HepG2 (cell line): Measurements from ENCODE around the gene TTC29. TPM values are rescaled to one million over a fixed set of nuclear protein-coding genes. Genes with fewer than 3 reads are reported as not detected.

Experiments used
- ATAC-seq: fragments of 200-7000 bp; cut with Tn5 transposase; 3 replicates; pipeline ENCODE4 v1.9.1; 2020; ENCODE audit warnings: mild to moderate bottlenecking, moderate library complexity
- BruUV-seq: library from RNA; stranded (reverse); fragments of 400-500 nt; replicated peaks from 2 replicates; lab custom pipeline; 2021; lab: Mats Ljungman, UMichigan
- CTCF ChIA-PET: fragments of 300-600 bp; formaldehyde crosslinking; extraction: SDS; loops from one replicate; lab custom pipeline; 2021; ENCODE audit warnings: low total read pairs, inconsistent platforms, low intra/inter-chr PET ratio; lab: Yijun Ruan, JAX
- POLR2A ChIA-PET: fragments of 350-600 bp; sonication (Branson Sonifier 250); formaldehyde crosslinking; loops from one replicate; lab custom pipeline; 2020; ENCODE audit warnings: antibody characterized with exemption, inconsistent platforms; lab: Yijun Ruan, JAX
- DNase-seq: peaks from one replicate; pipeline ENCODE4 v3.0.0-alpha.2; 2015; ENCODE audit warnings: low spot score
- FAIRE-seq: peaks from 3 replicates; lab custom pipeline; 2011; peaks lifted over from hg19 to GRCh38; lab: Jason Lieb, UNC
- H2AFZ ChIP-seq: one replicate; pipeline ENCODE4 v1.6.1; 2011; ENCODE audit warnings: low read length, inconsistent platforms
- H3K27ac ChIP-seq: fragments of 300-600 bp; 3 replicates; pipeline ENCODE4 v1.8.0; 2011; ENCODE audit warnings: mixed run types, mild to moderate bottlenecking, mixed read lengths, low read length, inconsistent platforms; ENCODE audit not compliant: insufficient read depth; ENCODE audit errors: extremely low read length
- H3K27me3 ChIP-seq, 2 experiments: fragments of 200-600 bp in 1 of 2; 2 replicates in 1 of 2; 3 replicates in 1 of 2; pipeline versions ENCODE4 v1.6.0 to v1.8.0; 2011; ENCODE audit warnings: low read length in 2 of 2, mild to moderate bottlenecking in 2 of 2, moderate library complexity in 2 of 2, inconsistent platforms in 1 of 2; ENCODE audit not compliant: insufficient read depth in 2 of 2, control insufficient read depth in 1 of 2
- H3K36me3 ChIP-seq, 2 experiments: fragments of 200-600 bp in 1 of 2; replicated peaks in 1 of 2; 2 replicates in 1 of 2; 3 replicates in 1 of 2; pipeline versions ENCODE4 v1.5.1 to v1.8.0; 2011; ENCODE audit warnings: low read length in 2 of 2, inconsistent platforms in 1 of 2; ENCODE audit not compliant: insufficient read depth in 2 of 2, control insufficient read depth in 1 of 2
- H3K4me1 ChIP-seq: 2 replicates; pipeline ENCODE4 v1.5.1; 2012; ENCODE audit warnings: low read length, inconsistent platforms; ENCODE audit not compliant: insufficient read depth
- H3K4me2 ChIP-seq: 2 replicates; pipeline ENCODE4 v1.6.0; 2011; ENCODE audit warnings: low read depth, low read length, inconsistent platforms
- H3K4me3 ChIP-seq, 3 experiments: fragments of 200-600 bp in 1 of 3; sonication (generic), shearing (Covaris generic) in 1 of 3; replicated peaks in 1 of 3; 2 replicates each; pipeline ENCODE4 v1.5.1; 2011 to 2016; ENCODE audit warnings: low read length in 3 of 3, inconsistent platforms in 2 of 3, low read depth in 2 of 3, mild to moderate bottlenecking in 2 of 3, control low read depth in 1 of 3, mixed read lengths in 1 of 3; ENCODE audit not compliant: insufficient read depth in 1 of 3
- H3K79me2 ChIP-seq: one replicate; pipeline ENCODE4 v1.6.1; 2011; ENCODE audit warnings: low read length, inconsistent platforms; ENCODE audit not compliant: insufficient read depth
- H3K9ac ChIP-seq: 2 replicates; pipeline ENCODE4 v1.6.0; 2011; ENCODE audit warnings: mild to moderate bottlenecking, low read depth, low read length, inconsistent platforms; ENCODE audit not compliant: insufficient read depth
- H3K9me3 ChIP-seq: 2 replicates; pipeline ENCODE4 v1.5.1; 2012; ENCODE audit warnings: mild to moderate bottlenecking, low read length
- H4K20me1 ChIP-seq: 2 replicates; pipeline ENCODE4 v1.6.0; 2011; ENCODE audit warnings: inconsistent platforms, mild to moderate bottlenecking, low read length, moderate library complexity; ENCODE audit not compliant: insufficient read depth
- CAMTA2 ChIP-seq: sonication (generic); formaldehyde crosslinking; IDR thresholded peaks from 2 replicates; pipeline ENCODE4 v1.4.0; 2020; ENCODE audit warnings: mild to moderate bottlenecking, missing genetic modification reagents, borderline replicate concordance
- KLF15 ChIP-seq: sonication (generic); formaldehyde crosslinking; IDR thresholded peaks from 2 replicates; pipeline ENCODE4 v1.8.1; 2023; ENCODE audit warnings: borderline replicate concordance, mild to moderate bottlenecking, inconsistent platforms, missing genetic modification reagents, mixed read lengths
- NRL ChIP-seq: sonication (generic); formaldehyde crosslinking; IDR thresholded peaks from 2 replicates; pipeline ENCODE4 v1.5.0; 2020; ENCODE audit warnings: missing genetic modification reagents, mild to moderate bottlenecking, moderate library complexity, borderline replicate concordance
- ZMYM4 ChIP-seq: sonication (generic); formaldehyde crosslinking; IDR thresholded peaks from 2 replicates; pipeline ENCODE4 v1.8.1; 2023; ENCODE audit warnings: mild to moderate bottlenecking, missing genetic modification reagents
- ZNF577 ChIP-seq: sonication (generic); formaldehyde crosslinking; IDR thresholded peaks from 2 replicates; pipeline ENCODE4 v1.4.0; 2020; ENCODE audit warnings: mild to moderate bottlenecking, low read depth, missing genetic modification reagents, borderline replicate concordance
- ZNF674 ChIP-seq: sonication (generic); formaldehyde crosslinking; IDR thresholded peaks from 2 replicates; pipeline ENCODE4 v1.5.0; 2020; ENCODE audit warnings: low read depth, mild to moderate bottlenecking, missing genetic modification reagents
- ZNF780A ChIP-seq: sonication (generic); formaldehyde crosslinking; IDR thresholded peaks from 2 replicates; pipeline ENCODE4 v1.8.0; 2022; ENCODE audit warnings: mild to moderate bottlenecking, missing genetic modification reagents, moderate library complexity
- WGBS: methylation state at CpG from one replicate; pipeline ENCODE4 v1.1.6; 2017; ENCODE audit warnings: low lambda C conversion rate; 5-methylcytosine and 5-hydroxymethylcytosine counted together
- in situ Hi-C: cut with HindIII; loops from 2 replicates; pipeline ENCODE4 v1.10.0; 2017; ENCODE audit warnings: low pct_unique_long_range_greater_than_20kb; ENCODE audit not compliant: extremely low pct_ligation_motif_present
- intact Hi-C: fragments of 100-400 bp; cut with micrococcal nuclease; formaldehyde crosslinking; loops from one replicate; pipeline ENCODE4 v1.10.0; 2022; ENCODE audit not compliant: unreplicated experiment
- polyA plus RNA-seq, 8 experiments: library from polyadenylated mRNA; depleted of rRNA in 3 of 8; stranded (reverse) in 7 of 8; unstranded in 1 of 8; fragments of >200 nt; fragmentation: Illumina TruSeq in 4 of 8; extraction: Trizol in 4 of 8; gene quantifications; 2 replicates each; pipeline versions ENCODE4 v1.2.1 to v1.2.3, GENCODE V29; 2011 to 2016; ENCODE audit warnings: low read depth in 4 of 8, missing spikeins in 1 of 8, mixed read lengths in 1 of 8; ENCODE audit not compliant: insufficient read depth in 1 of 8
- total RNA-seq, 5 experiments: library from RNA; depleted of rRNA; stranded (reverse); fragments of >200 nt; fragmentation: Illumina TruSeq; extraction: Trizol; gene quantifications; 2 replicates each; pipeline ENCODE4 v1.2.3, GENCODE V29; 2016; ENCODE audit warnings: low read depth in 1 of 5
- TF ChIP-seq, protein P1 (sequence below): sonication (generic); formaldehyde crosslinking; conservative IDR thresholded peaks from 2 replicates; pipeline ENCODE4 v1.5.0; 2020; ENCODE audit warnings: missing genetic modification reagents
- TF ChIP-seq, protein P2 (sequence below): sonication (generic); formaldehyde crosslinking; IDR thresholded peaks from 2 replicates; pipeline ENCODE4 v1.9.0; 2021; ENCODE audit warnings: missing genetic modification reagents, mild to moderate bottlenecking, borderline replicate concordance

Gene TTC29
- total and polyA plus RNA-seq, 2 of the 13 experiments (the other 11 are each of a cell fraction or from before 2014, with no cell fraction given), result not detected

DNA sequence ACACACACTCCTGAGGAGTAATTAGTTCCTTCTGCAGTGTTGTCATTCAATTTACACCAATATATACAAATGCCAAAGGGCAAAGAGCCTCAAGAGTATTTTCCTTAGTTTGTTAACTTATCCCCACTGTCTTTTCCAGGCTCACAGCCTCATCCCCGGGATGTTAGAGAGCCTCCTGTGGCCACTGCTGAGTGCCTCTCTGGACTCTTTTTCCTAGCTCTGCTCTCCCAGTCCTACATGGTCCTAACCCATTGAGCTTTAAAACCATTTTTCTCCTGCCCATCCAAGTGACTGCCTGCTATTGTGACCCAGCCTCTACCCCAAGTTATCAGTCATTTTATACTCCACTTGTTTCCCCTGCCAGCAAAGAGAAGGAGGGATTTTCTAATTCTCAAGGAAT is 23.5 kb upstream of the TTC29 start:
- intact Hi-C loops (no loop called here), in situ Hi-C loops (no loop called here)
- H3K4me3 ChIP-seq, result no peak overlapping the region
- no peak overlapping the region for H3K4me2 ChIP-seq
- H3K27ac ChIP-seq, result no peak overlapping the region
- no peaks in the 10 kb centered on the region for H4K20me1 ChIP-seq
- no peak overlapping the region for H2AFZ ChIP-seq
- H3K9me3 ChIP-seq, result no peaks in the 10 kb centered on the region
- CTCF ChIA-PET, result no interaction called here
- H3K27me3 ChIP-seq, result no peaks in the 10 kb centered on the region
- POLR2A ChIA-PET, result no interaction called here
- ATAC-seq (no peak), DNase-seq (no peak), FAIRE-seq (no peak)
- no peaks in the 10 kb centered on the region for H3K4me1 ChIP-seq
- H3K79me2 ChIP-seq, result no peaks in the 10 kb centered on the region
- 0% methylated on average over 1 of the region's 1 CpG for WGBS
- no peaks in the 10 kb centered on the region for H3K36me3 ChIP-seq
- BruUV-seq, result no TSS peak
- H3K9ac ChIP-seq, result no peak overlapping the region
- TF ChIP-seq, protein P1, sequence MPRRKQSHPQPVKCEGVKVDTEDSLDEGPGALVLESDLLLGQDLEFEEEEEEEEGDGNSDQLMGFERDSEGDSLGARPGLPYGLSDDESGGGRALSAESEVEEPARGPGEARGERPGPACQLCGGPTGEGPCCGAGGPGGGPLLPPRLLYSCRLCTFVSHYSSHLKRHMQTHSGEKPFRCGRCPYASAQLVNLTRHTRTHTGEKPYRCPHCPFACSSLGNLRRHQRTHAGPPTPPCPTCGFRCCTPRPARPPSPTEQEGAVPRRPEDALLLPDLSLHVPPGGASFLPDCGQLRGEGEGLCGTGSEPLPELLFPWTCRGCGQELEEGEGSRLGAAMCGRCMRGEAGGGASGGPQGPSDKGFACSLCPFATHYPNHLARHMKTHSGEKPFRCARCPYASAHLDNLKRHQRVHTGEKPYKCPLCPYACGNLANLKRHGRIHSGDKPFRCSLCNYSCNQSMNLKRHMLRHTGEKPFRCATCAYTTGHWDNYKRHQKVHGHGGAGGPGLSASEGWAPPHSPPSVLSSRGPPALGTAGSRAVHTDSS (CRISPR knock-in tag), result no peak
- TF ChIP-seq KLF15 (no peak), ZNF674 (no peak), NRL (CRISPR knock-in tag) (no peak), ZNF577 (CRISPR knock-in tag) (no peak), ZMYM4 (CRISPR knock-in tag) (no peak), CAMTA2 (CRISPR knock-in tag) (no peak), ZNF780A (CRISPR knock-in tag) (no peak)
- TF ChIP-seq, protein P2, sequence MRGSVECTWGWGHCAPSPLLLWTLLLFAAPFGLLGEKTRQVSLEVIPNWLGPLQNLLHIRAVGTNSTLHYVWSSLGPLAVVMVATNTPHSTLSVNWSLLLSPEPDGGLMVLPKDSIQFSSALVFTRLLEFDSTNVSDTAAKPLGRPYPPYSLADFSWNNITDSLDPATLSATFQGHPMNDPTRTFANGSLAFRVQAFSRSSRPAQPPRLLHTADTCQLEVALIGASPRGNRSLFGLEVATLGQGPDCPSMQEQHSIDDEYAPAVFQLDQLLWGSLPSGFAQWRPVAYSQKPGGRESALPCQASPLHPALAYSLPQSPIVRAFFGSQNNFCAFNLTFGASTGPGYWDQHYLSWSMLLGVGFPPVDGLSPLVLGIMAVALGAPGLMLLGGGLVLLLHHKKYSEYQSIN (CRISPR knock-in tag), result no peak
